Nucleus accumbens (tissue), 56 donors: Measurements from ENCODE around the gene CHST9.
"Not testable (repeated sequence)": the region's sequence is repeated elsewhere in the genome, so short reads cannot be mapped to it uniquely, and the experiment has no call there.

Experiments used
- DNase-seq, 56 donors: peaks; one replicate each; lab custom pipeline; 2025; lab: John Stamatoyannopoulos, UW

The CHST9 gene

GRCh38 chr18:27175914-27176313 lies 9.2 kb downstream of the CHST9 start:
- DNase-seq, result no peak

GRCh38 chr18:27175245-27175644 lies 9.9 kb downstream of the CHST9 start:
- no peak for DNase-seq

- no peak for DNase-seq
Observed at GRCh38 chr18:27171993-27172392, 13.1 kb downstream of the CHST9 start.

- no peak for DNase-seq
Observed at GRCh38 chr18:27165412-27165811, 19.7 kb downstream of the CHST9 start.

- no peak for DNase-seq
Observed at GRCh38 chr18:27164905-27165304, 20.2 kb downstream of the CHST9 start.

- not testable (repeated sequence) for DNase-seq
Observed at GRCh38 chr18:27163197-27163716, 21.9 kb downstream of the CHST9 start.

GRCh38 chr18:27149240-27149639 lies 35.9 kb downstream of the CHST9 start:
- DNase-seq, result not testable (repeated sequence)

- DNase-seq, result no peak
Observed at GRCh38 chr18:27144672-27145071, 40.4 kb downstream of the CHST9 start.

- peak in 3 of 56 donors; percentile 1 to 14 (median 1) for DNase-seq
Observed at GRCh38 chr18:27143580-27144287, 41.4 kb downstream of the CHST9 start.

GRCh38 chr18:27142891-27143290 lies 42.2 kb downstream of the CHST9 start:
- DNase-seq, result no peak

- no peak for DNase-seq
Observed at GRCh38 chr18:27141876-27142275, 43.2 kb downstream of the CHST9 start.

- DNase-seq, result no peak
Observed at GRCh38 chr18:27138079-27138478, 47.0 kb downstream of the CHST9 start.

GRCh38 chr18:27136208-27136535 lies 48.9 kb downstream of the CHST9 start:
- no peak for DNase-seq

GRCh38 chr18:27135504-27136207 lies 49.5 kb downstream of the CHST9 start:
- no peak for DNase-seq

GRCh38 chr18:27130065-27130630 lies 55.0 kb downstream of the CHST9 start:
- no peak for DNase-seq

- DNase-seq, result no peak
Observed at GRCh38 chr18:27124196-27124595, 60.9 kb downstream of the CHST9 start.

- DNase-seq, result no peak
Observed at GRCh38 chr18:27121108-27121507, 64.0 kb downstream of the CHST9 start.

GRCh38 chr18:27120246-27120645 lies 64.9 kb downstream of the CHST9 start:
- DNase-seq, result no peak

GRCh38 chr18:27118973-27119372 lies 66.1 kb downstream of the CHST9 start:
- no peak for DNase-seq

- no peak for DNase-seq
Observed at GRCh38 chr18:27114842-27115241, 70.3 kb downstream of the CHST9 start.

- no peak for DNase-seq
Observed at GRCh38 chr18:27113358-27113757, 71.8 kb downstream of the CHST9 start.

- DNase-seq, result no peak
Observed at GRCh38 chr18:27110319-27110718, 74.8 kb downstream of the CHST9 start.
